ENCODE results near the gene ALKBH4.
"Not testable (repeated sequence)": the region's sequence is repeated elsewhere in the genome, so short reads cannot be mapped to it uniquely, and the experiment has no call there.

Gene ALKBH4

DNA sequence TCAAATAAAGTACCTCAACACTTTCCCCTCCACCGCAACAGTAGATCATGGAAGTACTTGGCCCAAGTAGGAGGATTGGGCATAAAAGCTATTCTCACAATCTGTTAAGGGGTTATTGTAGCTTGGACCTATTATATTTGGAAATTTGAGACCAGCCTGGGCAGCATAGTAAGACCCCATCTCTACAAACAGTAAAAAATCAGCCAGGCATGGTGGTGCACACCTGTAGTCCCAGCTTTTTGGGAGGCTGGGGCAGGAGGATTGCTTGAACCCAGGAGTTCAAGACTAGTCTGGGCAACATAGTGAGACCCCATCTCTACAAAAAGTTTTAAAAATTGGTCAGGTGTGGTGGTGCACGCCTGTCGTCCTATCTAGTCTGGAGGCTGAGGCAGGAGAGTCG, 55.3 kb downstream of the ALKBH4 start:
- H3K9me3 ChIP-seq = no peaks in the 10 kb centered on the region
- DNase-seq = no peak
- no peaks in the 10 kb centered on the region for H3K27me3 ChIP-seq
- TF ChIP-seq, protein P1, sequence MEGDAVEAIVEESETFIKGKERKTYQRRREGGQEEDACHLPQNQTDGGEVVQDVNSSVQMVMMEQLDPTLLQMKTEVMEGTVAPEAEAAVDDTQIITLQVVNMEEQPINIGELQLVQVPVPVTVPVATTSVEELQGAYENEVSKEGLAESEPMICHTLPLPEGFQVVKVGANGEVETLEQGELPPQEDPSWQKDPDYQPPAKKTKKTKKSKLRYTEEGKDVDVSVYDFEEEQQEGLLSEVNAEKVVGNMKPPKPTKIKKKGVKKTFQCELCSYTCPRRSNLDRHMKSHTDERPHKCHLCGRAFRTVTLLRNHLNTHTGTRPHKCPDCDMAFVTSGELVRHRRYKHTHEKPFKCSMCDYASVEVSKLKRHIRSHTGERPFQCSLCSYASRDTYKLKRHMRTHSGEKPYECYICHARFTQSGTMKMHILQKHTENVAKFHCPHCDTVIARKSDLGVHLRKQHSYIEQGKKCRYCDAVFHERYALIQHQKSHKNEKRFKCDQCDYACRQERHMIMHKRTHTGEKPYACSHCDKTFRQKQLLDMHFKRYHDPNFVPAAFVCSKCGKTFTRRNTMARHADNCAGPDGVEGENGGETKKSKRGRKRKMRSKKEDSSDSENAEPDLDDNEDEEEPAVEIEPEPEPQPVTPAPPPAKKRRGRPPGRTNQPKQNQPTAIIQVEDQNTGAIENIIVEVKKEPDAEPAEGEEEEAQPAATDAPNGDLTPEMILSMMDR (IDR thresholded peaks at IDR 0.05) = no peak
- intact Hi-C loops (cut with DNase I; ENCODE audit: low total_unique reads) = no loop called here
- no peaks in the 10 kb centered on the region for H3K4me1 ChIP-seq
- H3K4me3 ChIP-seq = no peak overlapping the region
- no peak overlapping the region for H3K27ac ChIP-seq
- H3K36me3 ChIP-seq = peaks cover 70 to 97% (median 89%) of the 10 kb centered on the region in 3 donors

DNA sequence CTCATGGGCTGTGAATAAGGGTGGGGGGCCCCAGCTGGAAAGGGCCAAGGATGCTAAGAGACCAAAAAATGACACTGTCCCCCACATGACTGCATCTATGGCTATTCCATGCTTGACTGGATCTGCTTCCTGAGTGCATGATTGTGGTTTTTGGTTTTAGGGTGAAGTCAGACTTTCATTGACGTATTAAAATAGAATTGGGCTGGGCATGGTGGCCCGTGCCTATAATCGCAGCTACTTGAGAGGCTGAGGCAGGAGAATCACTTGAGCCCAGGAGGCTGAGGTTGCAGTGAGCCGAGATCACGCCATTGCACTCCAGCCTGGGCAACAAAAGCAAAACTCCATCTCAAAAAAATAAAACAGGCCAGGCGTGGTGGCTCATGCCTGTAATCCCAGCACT, 56.1 kb downstream of the ALKBH4 start:
- peaks cover 77 to 98% (median 96%) of the 10 kb centered on the region in 3 donors for H3K36me3 ChIP-seq
- intact Hi-C loops (cut with DNase I; ENCODE audit: low total_unique reads) = not testable (repeated sequence)

DNA sequence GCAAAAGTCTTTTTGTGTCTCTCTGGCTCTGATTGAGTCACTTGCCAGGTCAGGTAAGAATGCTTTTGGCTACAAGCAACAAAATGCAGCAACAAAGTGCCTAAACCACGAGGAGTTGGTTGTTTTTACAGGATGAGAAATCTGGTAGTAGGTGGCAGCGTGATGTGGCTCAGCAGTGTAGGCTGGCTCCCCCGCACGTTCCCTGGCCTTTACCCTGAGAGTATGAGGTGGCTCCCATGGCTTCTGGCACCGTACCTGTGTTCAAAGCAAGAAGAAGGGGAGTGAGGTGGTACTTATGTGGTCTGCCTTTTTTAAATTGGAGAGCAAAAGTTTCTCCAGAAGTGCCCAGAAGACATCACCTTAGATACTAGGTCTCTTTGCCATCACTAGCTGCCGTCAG, 56.8 kb downstream of the ALKBH4 start:
- TF ChIP-seq, protein P1 (IDR thresholded peaks at IDR 0.05) = no peak
- Histone ChIP-seq H3K36me3 (peaks cover 78 to 98% (median 98%) of the 10 kb centered on the region in 3 donors), H3K9me3 (no peaks in the 10 kb centered on the region), H3K27me3 (no peaks in the 10 kb centered on the region), H3K4me3 (no peak overlapping the region), H3K4me1 (no peaks in the 10 kb centered on the region), H3K27ac (no peak overlapping the region)
- no peak for DNase-seq
- intact Hi-C loops (cut with DNase I; ENCODE audit: low total_unique reads) = no loop called here

More for the DNA sequence above, 56.1 kb downstream of the ALKBH4 start:
- not testable (repeated sequence) for DNase-seq, H3K27ac ChIP-seq, H3K4me3 ChIP-seq, H3K4me1 ChIP-seq, H3K9me3 ChIP-seq, H3K27me3 ChIP-seq
